Eye (tissue), 1 donor: ENCODE data around the gene ITPK1.
A peak's percentile ranks its signal among the peaks of the same experiment; 100 is the strongest.

ENCODE experiments used
- DNase-seq: peaks from one replicate; pipeline ENCODE4 v3.0.0-alpha.2; 2015

The ITPK1 gene

GRCh38 chr14:92962031-92962830 lies 153.5 kb downstream of the ITPK1 start:
- no peak for DNase-seq

- DNase-seq: no peak
Observed at GRCh38 chr14:92961567-92961855, 154.2 kb downstream of the ITPK1 start.

GRCh38 chr14:92960706-92961566 lies 154.8 kb downstream of the ITPK1 start:
- DNase-seq: no peak

GRCh38 chr14:92959761-92960680 lies 155.7 kb downstream of the ITPK1 start:
- peak; percentile 40 for DNase-seq

- DNase-seq: peak; percentile 90
Observed at GRCh38 chr14:92959189-92959531, 156.6 kb downstream of the ITPK1 start.

- no peak for DNase-seq
Observed at GRCh38 chr14:92958373-92959188, 157.1 kb downstream of the ITPK1 start.

GRCh38 chr14:92956961-92957360 lies 158.8 kb downstream of the ITPK1 start:
- peak; percentile 33 for DNase-seq

- DNase-seq: no peak
Observed at GRCh38 chr14:92955381-92955780, 160.3 kb downstream of the ITPK1 start.

GRCh38 chr14:92954933-92955332 lies 160.8 kb downstream of the ITPK1 start:
- DNase-seq: no peak

- DNase-seq: no peak
Observed at GRCh38 chr14:92953526-92953925, 162.2 kb downstream of the ITPK1 start.

GRCh38 chr14:92952481-92953298 lies 163.0 kb downstream of the ITPK1 start:
- DNase-seq: no peak

- peak; percentile 85 for DNase-seq
Observed at GRCh38 chr14:92951912-92952471, 163.7 kb downstream of the ITPK1 start.

GRCh38 chr14:92951261-92951660 lies 164.5 kb downstream of the ITPK1 start:
- DNase-seq: no peak

GRCh38 chr14:92950773-92951172 lies 165.0 kb downstream of the ITPK1 start:
- no peak for DNase-seq

- DNase-seq: no peak
Observed at GRCh38 chr14:92950193-92950540, 165.6 kb downstream of the ITPK1 start.

- DNase-seq: no peak
Observed at GRCh38 chr14:92949496-92950192, 166.1 kb downstream of the ITPK1 start.

- DNase-seq: no peak
Observed at GRCh38 chr14:92948647-92949046, 167.1 kb downstream of the ITPK1 start.

GRCh38 chr14:92946847-92947545 lies 168.7 kb downstream of the ITPK1 start:
- DNase-seq: no peak

- no peak for DNase-seq
Observed at GRCh38 chr14:92945959-92946846, 169.5 kb downstream of the ITPK1 start.
